WI38 (cell line): Measurements from ENCODE around the gene ATXN7L2.

ENCODE experiments used
- H3K4me3 ChIP-seq: 2 replicates; pipeline ENCODE4 v1.5.1; 2011; ENCODE audit warnings: low read depth, mild to moderate bottlenecking, control low read depth, low read length
- TF ChIP-seq, protein P1 (sequence below): IDR thresholded peaks from 2 replicates; pipeline ENCODE4 v1.5.1; 2012; ENCODE audit warnings: low read depth, mild to moderate bottlenecking, control low read depth, low read length

Gene ATXN7L2

GRCh38 chr1:109516872-109517271 is 33.2 kb downstream of the ATXN7L2 start:
- TF ChIP-seq, protein P1, sequence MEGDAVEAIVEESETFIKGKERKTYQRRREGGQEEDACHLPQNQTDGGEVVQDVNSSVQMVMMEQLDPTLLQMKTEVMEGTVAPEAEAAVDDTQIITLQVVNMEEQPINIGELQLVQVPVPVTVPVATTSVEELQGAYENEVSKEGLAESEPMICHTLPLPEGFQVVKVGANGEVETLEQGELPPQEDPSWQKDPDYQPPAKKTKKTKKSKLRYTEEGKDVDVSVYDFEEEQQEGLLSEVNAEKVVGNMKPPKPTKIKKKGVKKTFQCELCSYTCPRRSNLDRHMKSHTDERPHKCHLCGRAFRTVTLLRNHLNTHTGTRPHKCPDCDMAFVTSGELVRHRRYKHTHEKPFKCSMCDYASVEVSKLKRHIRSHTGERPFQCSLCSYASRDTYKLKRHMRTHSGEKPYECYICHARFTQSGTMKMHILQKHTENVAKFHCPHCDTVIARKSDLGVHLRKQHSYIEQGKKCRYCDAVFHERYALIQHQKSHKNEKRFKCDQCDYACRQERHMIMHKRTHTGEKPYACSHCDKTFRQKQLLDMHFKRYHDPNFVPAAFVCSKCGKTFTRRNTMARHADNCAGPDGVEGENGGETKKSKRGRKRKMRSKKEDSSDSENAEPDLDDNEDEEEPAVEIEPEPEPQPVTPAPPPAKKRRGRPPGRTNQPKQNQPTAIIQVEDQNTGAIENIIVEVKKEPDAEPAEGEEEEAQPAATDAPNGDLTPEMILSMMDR = no peak
- no peak overlapping the region for H3K4me3 ChIP-seq

DNA sequence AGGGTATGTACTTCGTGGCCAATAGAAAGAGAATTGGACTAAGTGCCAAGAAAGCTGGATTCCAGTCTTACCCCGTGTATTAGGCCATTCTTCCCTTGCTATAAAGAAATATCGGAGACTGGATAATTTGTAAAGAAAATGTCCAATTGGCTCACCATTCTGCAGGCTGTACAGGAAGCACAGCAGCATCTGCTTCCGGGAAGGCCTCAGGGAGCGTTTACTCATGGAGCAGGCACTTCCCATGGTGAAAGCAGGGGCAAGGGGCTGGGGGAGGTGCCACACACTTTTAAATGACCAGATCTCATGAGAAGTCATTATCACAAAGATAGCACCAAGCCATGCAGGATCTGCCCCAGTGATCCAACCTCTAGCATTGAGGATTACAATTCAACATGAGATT is 33.6 kb downstream of the ATXN7L2 start:
- TF ChIP-seq, protein P1 = no peak
- no peak overlapping the region for H3K4me3 ChIP-seq

- H3K4me3 ChIP-seq = no peak overlapping the region
- TF ChIP-seq, protein P1 = no peak
These were observed 37.6 kb downstream of the ATXN7L2 start for GRCh38 chr1:109521002-109521951.

DNA sequence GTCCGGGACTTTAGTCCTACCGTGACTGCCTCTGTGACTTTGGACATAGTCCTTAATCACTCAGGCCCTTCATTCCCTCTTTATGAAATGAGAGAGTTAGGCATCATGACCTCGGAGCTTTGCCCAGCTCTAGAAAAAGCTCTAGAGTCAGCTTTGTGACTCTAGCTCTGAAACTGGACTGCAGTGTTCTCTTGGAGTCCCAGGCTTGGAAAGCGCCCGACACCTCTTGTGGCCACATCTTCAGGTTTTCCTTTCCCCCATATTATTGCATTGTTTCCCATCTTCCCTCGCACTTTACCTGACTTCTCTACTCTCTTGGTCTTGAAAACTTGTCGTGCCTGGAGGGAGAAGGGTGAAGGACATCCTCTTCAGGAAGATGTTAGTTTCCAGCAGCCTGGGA is 38.3 kb downstream of the ATXN7L2 start:
- TF ChIP-seq, protein P1 = no peak
- no peak overlapping the region for H3K4me3 ChIP-seq

DNA sequence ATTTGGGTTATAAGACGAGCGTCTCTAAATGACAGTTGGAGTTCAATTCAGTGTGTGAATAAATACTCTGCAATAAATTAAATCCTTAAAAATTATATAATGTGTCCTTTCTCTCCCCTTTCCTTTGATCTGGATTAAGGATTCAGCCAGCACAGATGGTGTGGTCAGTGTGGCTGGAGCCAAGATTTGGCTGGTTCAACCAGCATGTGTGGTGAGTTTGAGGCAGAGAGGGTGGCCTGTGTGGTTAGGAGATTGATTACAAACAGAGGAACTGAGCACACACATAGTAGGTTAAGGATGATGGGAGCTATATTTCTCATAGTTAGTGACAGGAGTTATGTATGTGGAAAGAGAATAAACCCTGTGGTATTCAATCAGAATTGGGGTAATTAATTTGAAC is 40.0 kb downstream of the ATXN7L2 start:
- H3K4me3 ChIP-seq = no peak overlapping the region
- TF ChIP-seq, protein P1 = no peak

- TF ChIP-seq, protein P1 = no peak
- H3K4me3 ChIP-seq = no peak overlapping the region
These were observed 43.5 kb downstream of the ATXN7L2 start for GRCh38 chr1:109527098-109527811.
